Prostate gland (tissue), 2 donors: Measurements from ENCODE around the gene BANP. TPM values are rescaled to one million over a fixed set of nuclear protein-coding genes. Genes with fewer than 3 reads are reported as not detected.
"Not testable (repeated sequence)": the region's sequence is repeated elsewhere in the genome, so short reads cannot be mapped to it uniquely, and the experiment has no call there.

Experiments
- DNase-seq: peaks from one replicate; pipeline ENCODE4 v3.0.0-alpha.2; 2019; ENCODE audit warnings: low spot score
- H3K27ac ChIP-seq, 2 donors: fragments of 200-600 bp; sonication (generic); 2 replicates each; pipeline ENCODE4 v1.5.1; 2017 to 2019
- H3K27me3 ChIP-seq: fragments of 200-600 bp; sonication (generic); replicated peaks from 2 replicates; pipeline ENCODE4 v1.5.1; 2019; ENCODE audit not compliant: insufficient read depth
- H3K36me3 ChIP-seq, 2 donors: fragments of 200-600 bp; sonication (generic); 1 replicate in 1 of 2; 2 replicates in 1 of 2; pipeline versions ENCODE4 v1.5.1 to v1.8.1; 2017 to 2019
- H3K4me1 ChIP-seq: fragments of 200-600 bp; sonication (generic); replicated peaks from 2 replicates; pipeline ENCODE4 v1.5.1; 2019
- H3K4me3 ChIP-seq, 2 donors: fragments of 200-600 bp; sonication (generic); 2 replicates each; pipeline ENCODE4 v1.5.1; 2017 to 2019
- H3K9me3 ChIP-seq: fragments of 200-600 bp; sonication (generic); 2 replicates; pipeline ENCODE4 v1.5.1; 2017
- CTCF ChIP-seq, 4 experiments: fragments of 200-600 bp in 2 of 4; fragments of 450-650 bp in 2 of 4; sonication (generic) in 2 of 4; IDR thresholded peaks; 1 replicate in 3 of 4; 2 replicates in 1 of 4; pipeline ENCODE4 v1.5.1; 2016 to 2019; ENCODE audit warnings: antibody characterized with exemption in 4 of 4, mild to moderate bottlenecking in 2 of 4, moderate library complexity in 2 of 4
- POLR2A ChIP-seq: fragments of 450-650 bp; IDR thresholded peaks from one replicate; pipeline ENCODE4 v1.6.1; 2016; ENCODE audit warnings: antibody characterized with exemption, mild to moderate bottlenecking
- POLR2AphosphoS5 ChIP-seq: sonication (generic); formaldehyde crosslinking; IDR thresholded peaks from one replicate; pipeline ENCODE4 v1.6.1; 2017; ENCODE audit warnings: antibody characterized with exemption
- WGBS: methylation state at CpG from one replicate; pipeline ENCODE4 v1.1.5; 2018; 5-methylcytosine and 5-hydroxymethylcytosine counted together
- intact Hi-C: fragments of 100-400 bp; cut with DNase I; formaldehyde crosslinking; loops from one replicate; pipeline ENCODE4 v1.14.2; 2022
- total RNA-seq, 2 donors: library from RNA; depleted of rRNA; stranded (reverse); fragments of >200 nt; gene quantifications; one replicate each; pipeline ENCODE4 v1.1.0, GENCODE V29; 2016

BANP gene
- total RNA-seq, 2 donors from 2014 or later: 32.2 to 47.3 TPM

- 88% methylated on average over 9 of the region's 9 CpGs for WGBS
- Histone ChIP-seq H3K36me3 (no peaks in the 10 kb centered on the region), H3K4me3 (no peak overlapping the region), H3K9me3 (no peaks in the 10 kb centered on the region), H3K4me1 (no peaks in the 10 kb centered on the region), H3K27me3 (no peaks in the 10 kb centered on the region), H3K27ac (no peak overlapping the region)
- no peak for TF ChIP-seq POLR2A
- TF ChIP-seq POLR2AphosphoS5: no peak
- no peak for TF ChIP-seq CTCF (IDR thresholded peaks at IDR 0.05)
- DNase-seq: no peak
- intact Hi-C loops: no loop called here
Measured at GRCh38 chr16:88083582-88083981, 132.3 kb downstream of the BANP start.

- no peak for TF ChIP-seq CTCF (IDR thresholded peaks at IDR 0.05)
- TF ChIP-seq POLR2AphosphoS5: no peak
- no peak for TF ChIP-seq POLR2A
- Histone ChIP-seq H3K4me1 (no peaks in the 10 kb centered on the region), H3K9me3 (no peaks in the 10 kb centered on the region), H3K27me3 (no peaks in the 10 kb centered on the region), H3K27ac (no peak overlapping the region), H3K36me3 (no peaks in the 10 kb centered on the region), H3K4me3 (no peak overlapping the region)
- 75% methylated on average over 3 of the region's 3 CpGs for WGBS
- intact Hi-C loops: no loop called here
- DNase-seq: no peak
Measured at GRCh38 chr16:88084881-88085280, 133.6 kb downstream of the BANP start.

GRCh38 chr16:88086571-88087516 is 135.6 kb downstream of the BANP start:
- 83% methylated on average over 33 of the region's 34 CpGs for WGBS
- no peak for TF ChIP-seq CTCF (IDR thresholded peaks at IDR 0.05)
- no peak for TF ChIP-seq POLR2A
- intact Hi-C loops: no loop called here
- Histone ChIP-seq H3K4me1 (no peaks in the 10 kb centered on the region), H3K9me3 (no peaks in the 10 kb centered on the region), H3K36me3 (no peaks in the 10 kb centered on the region), H3K27ac (no peak overlapping the region), H3K4me3 (no peak overlapping the region), H3K27me3 (no peaks in the 10 kb centered on the region)
- DNase-seq: no peak

- no peaks in the 10 kb centered on the region for H3K36me3 ChIP-seq
- no peaks in the 10 kb centered on the region for H3K4me1 ChIP-seq
- whole genome bisulfite sequencing: 92% methylated on average over 16 of the region's 16 CpGs
- no peak overlapping the region for H3K4me3 ChIP-seq
- TF ChIP-seq CTCF (IDR thresholded peaks at IDR 0.05) (no peak), POLR2AphosphoS5 (no peak), POLR2A (no peak)
- DNase-seq: no peak
- H3K27me3 ChIP-seq: no peaks in the 10 kb centered on the region
- intact Hi-C loops: no loop called here
- no peaks in the 10 kb centered on the region for H3K9me3 ChIP-seq
- no peak overlapping the region for H3K27ac ChIP-seq
Measured at GRCh38 chr16:88087517-88087877, 136.3 kb downstream of the BANP start.

GRCh38 chr16:88088161-88088581 is 136.9 kb downstream of the BANP start:
- TF ChIP-seq POLR2A: no peak
- TF ChIP-seq POLR2AphosphoS5: no peak
- no peak for TF ChIP-seq CTCF (IDR thresholded peaks at IDR 0.05)
- no peak for DNase-seq
- H3K27ac ChIP-seq: no peak overlapping the region
- H3K4me3 ChIP-seq: no peak overlapping the region
- no peaks in the 10 kb centered on the region for H3K27me3 ChIP-seq
- intact Hi-C loops: no loop called here
- no peaks in the 10 kb centered on the region for H3K4me1 ChIP-seq
- 77% methylated on average over 13 of the region's 20 CpGs for WGBS
- no peaks in the 10 kb centered on the region for H3K36me3 ChIP-seq
- no peaks in the 10 kb centered on the region for H3K9me3 ChIP-seq

- H3K36me3 ChIP-seq, H3K4me1 ChIP-seq, intact Hi-C loops, DNase-seq, H3K9me3 ChIP-seq, H3K27me3 ChIP-seq, H3K27ac ChIP-seq, H3K4me3 ChIP-seq: not testable (repeated sequence)
- WGBS: 75% methylated on average over 10 of the region's 10 CpGs
Measured at GRCh38 chr16:88088611-88089010, 137.4 kb downstream of the BANP start.

- H3K27ac ChIP-seq, H3K4me1 ChIP-seq, H3K9me3 ChIP-seq, H3K27me3 ChIP-seq, H3K4me3 ChIP-seq, H3K36me3 ChIP-seq, intact Hi-C loops, DNase-seq: not testable (repeated sequence)
- 88% methylated on average over 15 of the region's 15 CpGs for WGBS
Measured at GRCh38 chr16:88089071-88089470, 137.8 kb downstream of the BANP start.
